GM10266 (cell line): Measurements from ENCODE around the gene MRPL38.
"Not testable (repeated sequence)": the region's sequence is repeated elsewhere in the genome, so short reads cannot be mapped to it uniquely, and the experiment has no call there.

Experiments used
- DNase-seq: peaks from one replicate; pipeline ENCODE4 v3.0.0; 2012; ENCODE audit errors: extremely low spot score
- TF ChIP-seq, protein P1 (sequence below): IDR thresholded peaks from 2 replicates; pipeline ENCODE4 v1.5.1; 2012; ENCODE audit warnings: mild to moderate bottlenecking, low read depth; ENCODE audit not compliant: control insufficient read depth, insufficient read depth; ENCODE audit errors: missing control alignments

Gene MRPL38

DNA sequence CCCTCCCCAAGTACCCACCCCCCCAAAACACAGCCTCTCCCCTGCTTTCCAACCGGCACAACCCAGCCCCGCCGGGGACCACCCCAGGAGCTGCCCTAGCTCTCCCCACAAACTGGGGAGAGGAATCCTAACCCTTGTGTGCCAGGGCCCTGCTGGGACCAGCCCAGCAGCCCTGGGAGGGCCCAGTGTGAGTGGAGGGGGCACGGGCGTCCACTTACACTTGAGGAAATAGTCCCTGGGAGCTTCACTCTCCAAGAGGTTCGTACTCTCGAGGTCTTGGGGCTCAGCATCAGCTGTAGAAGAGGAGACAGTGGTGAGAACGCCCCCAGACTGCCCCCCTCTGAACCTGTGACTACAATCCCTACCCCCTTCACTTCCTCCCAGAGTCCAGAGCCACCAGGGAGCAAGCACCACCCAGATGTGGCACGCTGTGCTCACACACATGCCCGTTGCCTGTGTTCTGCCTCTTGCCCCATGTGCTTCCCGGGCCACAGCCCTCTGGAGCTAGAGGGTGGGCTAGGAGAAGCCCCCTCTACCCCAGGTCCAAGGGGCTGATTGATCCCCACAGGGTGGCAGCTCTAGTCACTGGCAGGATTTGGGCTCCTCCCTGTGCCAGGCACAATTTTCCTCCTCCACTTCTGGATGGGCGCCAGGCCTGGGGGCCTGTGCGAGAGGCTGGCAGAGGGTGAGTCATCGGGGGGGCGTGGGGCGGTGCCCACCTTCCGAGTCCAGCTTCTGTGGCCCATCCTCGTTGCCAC, 29.3 kb downstream of the MRPL38 start:
- TF ChIP-seq, protein P1, sequence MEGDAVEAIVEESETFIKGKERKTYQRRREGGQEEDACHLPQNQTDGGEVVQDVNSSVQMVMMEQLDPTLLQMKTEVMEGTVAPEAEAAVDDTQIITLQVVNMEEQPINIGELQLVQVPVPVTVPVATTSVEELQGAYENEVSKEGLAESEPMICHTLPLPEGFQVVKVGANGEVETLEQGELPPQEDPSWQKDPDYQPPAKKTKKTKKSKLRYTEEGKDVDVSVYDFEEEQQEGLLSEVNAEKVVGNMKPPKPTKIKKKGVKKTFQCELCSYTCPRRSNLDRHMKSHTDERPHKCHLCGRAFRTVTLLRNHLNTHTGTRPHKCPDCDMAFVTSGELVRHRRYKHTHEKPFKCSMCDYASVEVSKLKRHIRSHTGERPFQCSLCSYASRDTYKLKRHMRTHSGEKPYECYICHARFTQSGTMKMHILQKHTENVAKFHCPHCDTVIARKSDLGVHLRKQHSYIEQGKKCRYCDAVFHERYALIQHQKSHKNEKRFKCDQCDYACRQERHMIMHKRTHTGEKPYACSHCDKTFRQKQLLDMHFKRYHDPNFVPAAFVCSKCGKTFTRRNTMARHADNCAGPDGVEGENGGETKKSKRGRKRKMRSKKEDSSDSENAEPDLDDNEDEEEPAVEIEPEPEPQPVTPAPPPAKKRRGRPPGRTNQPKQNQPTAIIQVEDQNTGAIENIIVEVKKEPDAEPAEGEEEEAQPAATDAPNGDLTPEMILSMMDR: no peak
- no peak for DNase-seq

DNA sequence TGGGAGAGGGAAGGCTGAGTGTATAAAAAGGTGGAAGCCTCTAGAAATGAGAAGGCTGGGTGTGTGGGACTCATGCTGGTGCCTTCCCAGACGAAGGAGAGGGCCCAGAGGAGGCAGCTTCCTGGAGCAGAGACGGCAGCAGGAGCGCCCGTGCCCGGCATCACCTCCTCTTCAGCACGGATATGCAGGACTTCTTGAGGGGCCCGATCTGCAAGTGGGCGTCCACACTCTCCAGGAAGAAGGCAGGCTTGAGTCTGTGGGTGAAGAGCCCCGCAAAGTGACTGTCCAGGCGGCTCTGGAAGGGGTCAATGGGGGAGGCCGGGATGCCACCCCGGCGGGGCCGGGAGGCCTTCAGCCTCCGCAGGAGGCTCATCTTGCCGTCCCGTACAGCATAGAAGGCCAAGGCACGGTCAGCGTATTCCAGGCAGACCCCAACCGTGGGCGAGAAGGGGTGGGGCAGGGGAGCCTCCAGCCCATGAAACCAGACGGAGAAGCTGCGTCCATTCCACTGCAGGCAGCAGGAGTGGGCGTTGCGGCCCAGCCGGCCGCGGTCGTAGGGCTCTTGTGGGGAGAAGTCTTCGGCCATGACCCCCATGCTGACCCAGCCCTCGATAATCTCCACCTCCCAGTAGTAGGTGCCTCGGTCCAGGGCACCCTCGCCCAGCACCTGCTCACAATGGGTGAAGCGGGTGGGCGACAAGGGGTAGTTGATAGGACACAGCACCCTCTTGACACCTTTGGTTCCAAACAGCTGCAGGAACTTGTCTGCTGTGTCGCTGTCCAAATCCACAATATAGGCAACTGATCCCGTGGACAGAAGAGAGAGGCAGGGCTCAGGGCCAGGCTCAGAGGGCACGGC, 30.1 kb downstream of the MRPL38 start:
- TF ChIP-seq, protein P1: no peak
- DNase-seq: no peak

GRCh38 chr17:75873587-75874322, 30.9 kb downstream of the MRPL38 start:
- DNase-seq: no peak
- TF ChIP-seq, protein P1: no peak

DNA sequence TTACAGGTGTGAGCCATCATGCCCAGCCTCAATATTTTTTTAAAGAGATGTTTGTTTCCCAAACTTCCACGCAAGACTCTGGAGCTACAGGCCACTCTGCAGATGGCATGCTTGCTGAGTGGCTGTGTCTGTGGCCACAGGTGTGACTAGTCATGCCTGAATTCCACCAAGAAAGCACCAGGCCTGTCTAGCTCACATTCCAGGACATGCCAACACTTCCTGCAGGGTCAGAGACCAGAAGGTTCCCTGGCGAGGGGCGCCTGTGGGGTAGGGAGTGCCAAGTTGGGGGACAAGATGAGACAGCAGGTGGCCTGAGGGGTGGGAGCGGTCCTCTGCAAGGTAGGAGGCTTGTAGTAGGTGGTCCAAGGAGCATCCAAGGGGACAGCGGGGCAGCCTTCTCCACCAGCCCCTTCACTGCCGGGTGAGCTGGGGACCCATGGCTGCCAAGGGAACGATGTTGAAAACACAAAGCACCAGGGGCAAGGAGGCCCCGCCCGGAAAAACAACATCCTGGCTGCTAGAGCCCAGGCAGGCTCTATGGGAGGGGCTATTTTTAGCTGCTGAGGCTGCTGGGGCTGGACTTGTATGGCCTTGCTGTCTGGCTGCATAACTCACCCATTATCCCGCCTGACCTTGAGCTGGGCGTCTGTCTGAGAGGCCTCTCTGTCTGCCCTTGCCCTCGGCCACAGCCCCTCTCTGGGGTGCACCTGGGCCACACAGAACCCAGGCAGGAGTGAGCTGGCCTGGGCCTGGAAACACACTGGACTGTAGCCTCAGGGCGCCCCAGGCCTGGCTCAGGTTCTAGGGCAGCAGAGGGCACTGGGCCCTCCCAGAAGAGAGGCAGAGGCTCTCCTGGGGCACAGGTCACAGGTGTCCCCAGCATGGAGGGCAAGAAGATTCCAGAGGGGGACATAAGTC, 32.0 kb downstream of the MRPL38 start:
- TF ChIP-seq, protein P1: no peak
- no peak for DNase-seq

- DNase-seq: not testable (repeated sequence)
Measured at GRCh38 chr17:75870228-75870627, 34.5 kb downstream of the MRPL38 start.

- no peak for DNase-seq
Measured at GRCh38 chr17:75869282-75870141, 35.2 kb downstream of the MRPL38 start.

DNA sequence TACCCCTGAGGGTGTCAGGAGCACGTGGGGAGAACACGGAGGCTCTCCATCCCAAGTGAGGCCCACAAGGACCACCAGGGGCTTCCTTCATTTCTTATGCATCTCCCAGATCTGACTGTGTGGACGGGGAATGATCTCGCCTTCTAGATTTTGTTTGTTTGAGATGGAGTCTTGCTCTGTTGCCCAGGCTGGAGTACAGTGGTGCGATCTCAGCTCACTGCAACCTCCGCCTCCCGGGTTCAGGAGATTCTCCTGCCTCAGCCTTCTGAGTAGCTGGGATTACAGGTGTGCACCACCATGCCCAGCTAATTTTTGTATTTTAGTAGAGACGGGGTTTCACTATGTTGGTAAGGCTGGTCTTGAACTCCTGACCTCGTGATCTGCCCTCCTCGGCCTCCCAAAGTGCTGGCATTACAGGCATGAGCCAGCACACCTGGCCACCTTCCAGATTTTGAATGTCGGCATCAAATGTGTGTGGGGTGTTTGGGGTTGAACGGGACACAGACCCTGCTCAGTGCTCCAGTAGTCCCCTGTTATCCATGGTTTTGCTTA, 35.9 kb downstream of the MRPL38 start:
- DNase-seq: not testable (repeated sequence)

More at GRCh38 chr17:75869282-75870141, 35.2 kb downstream of the MRPL38 start:
- TF ChIP-seq, protein P1: no peak

- DNase-seq: not testable (repeated sequence)
Measured at GRCh38 chr17:75865404-75866188, 39.1 kb downstream of the MRPL38 start.

DNA sequence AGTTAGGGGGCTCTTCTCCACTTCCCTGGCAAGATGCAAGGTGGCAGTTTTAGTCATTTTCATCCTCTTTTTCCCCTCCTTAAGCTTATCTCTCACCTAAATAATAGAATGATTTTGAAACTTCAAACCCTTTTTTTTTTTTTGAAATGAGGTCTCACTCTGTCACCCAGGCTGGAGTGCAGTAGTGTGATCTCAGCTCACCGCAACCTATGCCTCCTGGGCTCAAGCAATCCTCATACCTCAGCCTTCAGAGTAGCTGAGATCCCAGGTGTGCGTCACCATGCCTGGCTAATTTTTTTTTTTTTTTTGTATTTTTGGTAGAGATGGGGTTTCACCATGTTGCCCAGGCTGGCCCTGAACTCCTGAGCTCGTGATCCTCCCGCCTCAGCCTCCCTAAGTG, 39.8 kb downstream of the MRPL38 start:
- not testable (repeated sequence) for DNase-seq
